HepG2 (cell line): ENCODE data around the gene SUPT6H. TPM values are rescaled to one million over a fixed set of nuclear protein-coding genes. Genes with fewer than 3 reads are reported as not detected.

Experiments
- AKAP8 ChIP-seq: sonication (generic); formaldehyde crosslinking; IDR thresholded peaks from 2 replicates; pipeline ENCODE4 v1.5.1; 2020; ENCODE audit warnings: mild to moderate bottlenecking, missing genetic modification reagents
- CREB1 ChIP-seq, 2 experiments: fragments of 450-650 bp in 1 of 2; IDR thresholded peaks; 2 replicates each; pipeline ENCODE4 v1.6.1; 2016 to 2017; ENCODE audit warnings: control low read depth in 1 of 2, mild to moderate bottlenecking in 1 of 2, missing compliant biosample characterization in 1 of 2, missing genetic modification characterization in 1 of 2
- HHEX ChIP-seq: IDR thresholded peaks from 2 replicates; pipeline ENCODE4 v1.6.1; 2016; ENCODE audit warnings: control low read depth
- HNRNPK ChIP-seq: fragments of 200-400 bp; formaldehyde crosslinking; IDR thresholded peaks from 2 replicates; pipeline ENCODE4 v1.6.1; 2018; ENCODE audit warnings: low read length, low read depth, moderate library complexity, mild to moderate bottlenecking; ENCODE audit not compliant: poor library complexity, severe bottlenecking
- KDM2A ChIP-seq: sonication (generic); formaldehyde crosslinking; IDR thresholded peaks from 2 replicates; pipeline ENCODE4 v1.4.0; 2020; ENCODE audit warnings: low read depth, missing genetic modification reagents, borderline replicate concordance
- NR1H2 ChIP-seq: sonication (generic); formaldehyde crosslinking; IDR thresholded peaks from 2 replicates; pipeline ENCODE4 v1.8.1; 2022; ENCODE audit warnings: low read depth, missing genetic modification reagents, borderline replicate concordance
- ONECUT2 ChIP-seq: sonication (generic); formaldehyde crosslinking; IDR thresholded peaks from 2 replicates; pipeline ENCODE4 v1.4.0; 2020; ENCODE audit warnings: missing genetic modification reagents
- ZNF256 ChIP-seq: sonication (generic); formaldehyde crosslinking; conservative IDR thresholded peaks from 2 replicates; pipeline ENCODE4 v1.4.0; 2020; ENCODE audit warnings: missing genetic modification reagents
- ZNF543 ChIP-seq: sonication (generic); formaldehyde crosslinking; IDR thresholded peaks from 2 replicates; pipeline ENCODE4 v1.4.0; 2020; ENCODE audit warnings: mild to moderate bottlenecking, missing genetic modification reagents
- ZNF761 ChIP-seq: sonication (generic); formaldehyde crosslinking; conservative IDR thresholded peaks from 2 replicates; pipeline ENCODE4 v1.4.0; 2020; ENCODE audit warnings: mild to moderate bottlenecking, missing genetic modification reagents
- polyA plus RNA-seq, 8 experiments: library from polyadenylated mRNA; depleted of rRNA in 3 of 8; stranded (reverse) in 7 of 8; unstranded in 1 of 8; fragments of >200 nt; fragmentation: Illumina TruSeq in 4 of 8; extraction: Trizol in 4 of 8; gene quantifications; 2 replicates each; pipeline versions ENCODE4 v1.2.1 to v1.2.3, GENCODE V29; 2011 to 2016; ENCODE audit warnings: low read depth in 4 of 8, missing spikeins in 1 of 8, mixed read lengths in 1 of 8; ENCODE audit not compliant: insufficient read depth in 1 of 8
- total RNA-seq, 5 experiments: library from RNA; depleted of rRNA; stranded (reverse); fragments of >200 nt; fragmentation: Illumina TruSeq; extraction: Trizol; gene quantifications; 2 replicates each; pipeline ENCODE4 v1.2.3, GENCODE V29; 2016; ENCODE audit warnings: low read depth in 1 of 5
- TF ChIP-seq, protein P1 (sequence below), 2 experiments: sonication (generic) in 1 of 2; formaldehyde crosslinking in 1 of 2; IDR thresholded peaks; 2 replicates each; pipeline versions ENCODE4 v1.5.1 to v1.6.1; 2011 to 2020; ENCODE audit warnings: borderline replicate concordance in 1 of 2, low read depth in 1 of 2, low read length in 1 of 2, mild to moderate bottlenecking in 1 of 2, missing genetic modification reagents in 1 of 2, moderate library complexity in 1 of 2
- TF ChIP-seq, protein P2 (sequence below): sonication (generic); formaldehyde crosslinking; IDR thresholded peaks from 2 replicates; pipeline ENCODE4 v1.4.0; 2020; ENCODE audit warnings: missing genetic modification reagents, low read depth, mild to moderate bottlenecking, borderline replicate concordance
- TF ChIP-seq, protein P3 (sequence below): sonication (generic); IDR thresholded peaks from 2 replicates; pipeline ENCODE4 v1.6.1; 2016; ENCODE audit warnings: low read depth, borderline replicate concordance
- TF ChIP-seq, protein P4 (sequence below): sonication (generic); formaldehyde crosslinking; IDR thresholded peaks from 2 replicates; pipeline ENCODE4 v1.5.0; 2020; ENCODE audit warnings: mild to moderate bottlenecking, missing genetic modification reagents, borderline replicate concordance
- TF ChIP-seq, protein P5 (sequence below): sonication (generic); formaldehyde crosslinking; IDR thresholded peaks from 2 replicates; pipeline ENCODE4 v1.4.0; 2020; ENCODE audit warnings: missing genetic modification reagents, borderline replicate concordance

SUPT6H gene
- total and polyA plus RNA-seq, 2 of the 13 experiments (the other 11 are each of a cell fraction or from before 2014, with no cell fraction given), result 32.7 to 39.9 TPM

DNA sequence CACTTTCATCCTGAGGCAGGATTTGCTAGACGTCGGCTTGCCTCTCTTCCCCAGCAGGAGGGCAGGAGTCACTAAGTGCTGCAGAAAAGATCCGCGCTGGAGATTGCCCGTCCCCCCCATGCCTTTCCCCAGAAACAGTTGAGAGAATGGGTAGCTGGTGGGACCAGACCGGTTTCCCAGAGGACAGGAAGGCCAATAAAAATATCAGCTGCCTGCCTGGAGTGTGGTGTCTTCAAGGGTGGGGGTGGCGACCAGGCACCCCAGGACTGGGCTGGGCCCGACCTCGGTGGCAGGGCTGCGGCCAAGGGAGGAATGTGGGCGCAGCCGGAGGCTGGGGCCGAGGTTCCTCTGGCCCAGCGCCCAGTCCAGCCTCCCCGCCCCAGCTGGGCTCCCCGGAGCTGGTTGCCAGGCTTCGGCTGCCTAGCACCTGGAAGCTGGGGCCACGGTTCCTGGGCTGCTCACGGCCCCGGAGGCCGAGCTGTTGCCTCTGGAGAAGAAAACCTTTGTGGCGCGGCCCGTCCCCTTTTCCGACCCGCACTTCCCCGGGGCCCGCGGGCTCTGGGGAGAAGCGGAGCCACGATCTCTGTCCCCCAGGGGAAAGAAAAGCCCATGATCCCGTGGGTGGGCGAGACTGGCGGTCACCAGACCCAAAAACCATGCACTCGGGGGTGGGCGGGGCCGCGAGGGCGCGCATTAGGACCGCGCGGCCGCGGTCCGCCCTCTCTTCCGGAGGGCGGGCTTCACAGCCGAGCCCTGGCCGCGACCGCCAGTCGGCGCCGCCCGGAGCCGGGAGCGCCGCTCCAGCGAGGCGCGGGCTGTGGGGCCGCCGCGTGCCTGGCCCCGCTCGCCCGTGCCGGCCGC lies 81.5 kb downstream of the SUPT6H start, which contains the start of gene TRAF4 (continued):
- TF ChIP-seq, protein P1, sequence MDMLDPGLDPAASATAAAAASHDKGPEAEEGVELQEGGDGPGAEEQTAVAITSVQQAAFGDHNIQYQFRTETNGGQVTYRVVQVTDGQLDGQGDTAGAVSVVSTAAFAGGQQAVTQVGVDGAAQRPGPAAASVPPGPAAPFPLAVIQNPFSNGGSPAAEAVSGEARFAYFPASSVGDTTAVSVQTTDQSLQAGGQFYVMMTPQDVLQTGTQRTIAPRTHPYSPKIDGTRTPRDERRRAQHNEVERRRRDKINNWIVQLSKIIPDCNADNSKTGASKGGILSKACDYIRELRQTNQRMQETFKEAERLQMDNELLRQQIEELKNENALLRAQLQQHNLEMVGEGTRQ (IDR thresholded peaks at IDR 0.05; ENCODE audit: low read depth, low read length), result no peak
- TF ChIP-seq, protein P1 (CRISPR knock-in tag; IDR thresholded peaks at IDR 0.05; ENCODE audit: borderline replicate concordance), result no peak
- TF ChIP-seq KDM2A (CRISPR knock-in tag) (peak; percentile 79; the same call in 1 of the 2 replicates), AKAP8 (peak; percentile 67; the same call in 1 of the 2 replicates), NR1H2 (no peak), ZNF761 (CRISPR knock-in tag) (no peak; the same call in 1 of the 2 replicates), CREB1 (IDR thresholded peaks at IDR 0.05) (no peak), CREB1 (CRISPR knock-in tag; IDR thresholded peaks at IDR 0.05) (no peak), HNRNPK (peak; percentile 43), HHEX (no peak), ZNF543 (CRISPR knock-in tag) (no peak), ZNF256 (no peak), ONECUT2 (CRISPR knock-in tag) (no peak)
- TF ChIP-seq, protein P2, sequence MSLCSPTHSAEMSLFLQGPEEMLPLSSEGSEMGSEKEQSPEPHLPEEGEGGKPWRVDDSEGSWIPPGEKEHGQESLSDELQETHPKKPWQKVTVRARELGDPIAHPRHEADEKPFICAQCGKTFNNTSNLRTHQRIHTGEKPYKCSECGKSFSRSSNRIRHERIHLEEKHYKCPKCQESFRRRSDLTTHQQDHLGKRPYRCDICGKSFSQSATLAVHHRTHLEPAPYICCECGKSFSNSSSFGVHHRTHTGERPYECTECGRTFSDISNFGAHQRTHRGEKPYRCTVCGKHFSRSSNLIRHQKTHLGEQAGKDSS (CRISPR knock-in tag), result peak; percentile 36; the same call in 1 of the 2 replicates
- TF ChIP-seq, protein P3, sequence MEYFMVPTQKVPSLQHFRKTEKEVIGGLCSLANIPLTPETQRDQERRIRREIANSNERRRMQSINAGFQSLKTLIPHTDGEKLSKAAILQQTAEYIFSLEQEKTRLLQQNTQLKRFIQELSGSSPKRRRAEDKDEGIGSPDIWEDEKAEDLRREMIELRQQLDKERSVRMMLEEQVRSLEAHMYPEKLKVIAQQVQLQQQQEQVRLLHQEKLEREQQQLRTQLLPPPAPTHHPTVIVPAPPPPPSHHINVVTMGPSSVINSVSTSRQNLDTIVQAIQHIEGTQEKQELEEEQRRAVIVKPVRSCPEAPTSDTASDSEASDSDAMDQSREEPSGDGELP, result peak; percentile 60; the same call in 1 of the 2 replicates
- TF ChIP-seq, protein P4, sequence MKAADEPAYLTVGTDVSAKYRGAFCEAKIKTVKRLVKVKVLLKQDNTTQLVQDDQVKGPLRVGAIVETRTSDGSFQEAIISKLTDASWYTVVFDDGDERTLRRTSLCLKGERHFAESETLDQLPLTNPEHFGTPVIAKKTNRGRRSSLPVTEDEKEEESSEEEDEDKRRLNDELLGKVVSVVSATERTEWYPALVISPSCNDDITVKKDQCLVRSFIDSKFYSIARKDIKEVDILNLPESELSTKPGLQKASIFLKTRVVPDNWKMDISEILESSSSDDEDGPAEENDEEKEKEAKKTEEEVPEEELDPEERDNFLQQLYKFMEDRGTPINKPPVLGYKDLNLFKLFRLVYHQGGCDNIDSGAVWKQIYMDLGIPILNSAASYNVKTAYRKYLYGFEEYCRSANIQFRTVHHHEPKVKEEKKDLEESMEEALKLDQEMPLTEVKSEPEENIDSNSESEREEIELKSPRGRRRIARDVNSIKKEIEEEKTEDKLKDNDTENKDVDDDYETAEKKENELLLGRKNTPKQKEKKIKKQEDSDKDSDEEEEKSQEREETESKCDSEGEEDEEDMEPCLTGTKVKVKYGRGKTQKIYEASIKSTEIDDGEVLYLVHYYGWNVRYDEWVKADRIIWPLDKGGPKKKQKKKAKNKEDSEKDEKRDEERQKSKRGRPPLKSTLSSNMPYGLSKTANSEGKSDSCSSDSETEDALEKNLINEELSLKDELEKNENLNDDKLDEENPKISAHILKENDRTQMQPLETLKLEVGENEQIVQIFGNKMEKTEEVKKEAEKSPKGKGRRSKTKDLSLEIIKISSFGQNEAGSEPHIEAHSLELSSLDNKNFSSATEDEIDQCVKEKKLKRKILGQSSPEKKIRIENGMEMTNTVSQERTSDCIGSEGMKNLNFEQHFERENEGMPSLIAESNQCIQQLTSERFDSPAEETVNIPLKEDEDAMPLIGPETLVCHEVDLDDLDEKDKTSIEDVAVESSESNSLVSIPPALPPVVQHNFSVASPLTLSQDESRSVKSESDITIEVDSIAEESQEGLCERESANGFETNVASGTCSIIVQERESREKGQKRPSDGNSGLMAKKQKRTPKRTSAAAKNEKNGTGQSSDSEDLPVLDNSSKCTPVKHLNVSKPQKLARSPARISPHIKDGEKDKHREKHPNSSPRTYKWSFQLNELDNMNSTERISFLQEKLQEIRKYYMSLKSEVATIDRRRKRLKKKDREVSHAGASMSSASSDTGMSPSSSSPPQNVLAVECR (CRISPR knock-in tag), result peak; percentile 71; the same call in 1 of the 2 replicates
- TF ChIP-seq, protein P5, sequence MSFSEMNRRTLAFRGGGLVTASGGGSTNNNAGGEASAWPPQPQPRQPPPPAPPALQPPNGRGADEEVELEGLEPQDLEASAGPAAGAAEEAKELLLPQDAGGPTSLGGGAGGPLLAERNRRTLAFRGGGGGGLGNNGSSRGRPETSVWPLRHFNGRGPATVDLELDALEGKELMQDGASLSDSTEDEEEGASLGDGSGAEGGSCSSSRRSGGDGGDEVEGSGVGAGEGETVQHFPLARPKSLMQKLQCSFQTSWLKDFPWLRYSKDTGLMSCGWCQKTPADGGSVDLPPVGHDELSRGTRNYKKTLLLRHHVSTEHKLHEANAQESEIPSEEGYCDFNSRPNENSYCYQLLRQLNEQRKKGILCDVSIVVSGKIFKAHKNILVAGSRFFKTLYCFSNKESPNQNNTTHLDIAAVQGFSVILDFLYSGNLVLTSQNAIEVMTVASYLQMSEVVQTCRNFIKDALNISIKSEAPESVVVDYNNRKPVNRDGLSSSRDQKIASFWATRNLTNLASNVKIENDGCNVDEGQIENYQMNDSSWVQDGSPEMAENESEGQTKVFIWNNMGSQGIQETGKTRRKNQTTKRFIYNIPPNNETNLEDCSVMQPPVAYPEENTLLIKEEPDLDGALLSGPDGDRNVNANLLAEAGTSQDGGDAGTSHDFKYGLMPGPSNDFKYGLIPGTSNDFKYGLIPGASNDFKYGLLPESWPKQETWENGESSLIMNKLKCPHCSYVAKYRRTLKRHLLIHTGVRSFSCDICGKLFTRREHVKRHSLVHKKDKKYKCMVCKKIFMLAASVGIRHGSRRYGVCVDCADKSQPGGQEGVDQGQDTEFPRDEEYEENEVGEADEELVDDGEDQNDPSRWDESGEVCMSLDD (CRISPR knock-in tag), result peak; percentile 81; the same call in 1 of the 2 replicates
